ENCODE results near the gene MRPL30. TPM values are rescaled to one million over a fixed set of nuclear protein-coding genes. Genes with fewer than 3 reads are reported as not detected.
A peak's percentile ranks its signal among the peaks of the same experiment; 100 is the strongest.

MRPL30 gene
- polyA plus RNA-seq, 1 donor (not counting 4 experiments of a cell fraction or from before 2014, with no cell fraction given): 45.2 TPM

DNA sequence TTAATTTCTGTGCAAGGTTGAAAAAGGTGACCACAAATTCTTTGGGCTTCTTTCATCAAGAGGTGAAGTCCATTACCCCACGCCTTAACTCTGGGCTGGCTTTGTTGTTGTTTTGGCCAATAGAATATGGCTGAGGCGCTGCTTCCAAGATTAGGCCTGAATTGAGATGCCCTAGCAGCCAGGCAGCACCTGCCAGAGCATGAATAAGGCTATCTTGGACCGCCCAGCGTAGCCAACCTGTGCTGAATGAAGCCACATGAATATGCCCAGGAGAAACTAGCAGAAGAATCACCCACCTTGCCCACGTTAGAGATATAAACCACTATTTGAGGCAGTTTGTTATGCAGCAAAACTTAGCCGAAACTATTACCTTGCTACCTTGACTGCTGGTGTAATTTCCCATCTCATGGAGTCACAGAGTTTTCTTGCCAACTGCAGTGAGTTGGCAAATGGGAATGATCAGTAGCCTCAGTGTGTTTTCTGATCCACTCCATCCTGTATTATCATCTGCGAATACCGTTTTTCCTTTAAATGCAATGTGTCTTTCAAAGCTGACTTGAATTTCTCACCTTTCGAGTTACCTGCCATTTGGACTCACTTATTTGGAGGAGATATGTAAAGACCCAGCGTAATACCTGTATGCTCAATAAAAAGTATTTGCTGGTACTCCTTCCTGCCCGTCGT, 26.9 kb upstream of the MRPL30 start:
- no peak for FAIRE-seq
- no peaks in the 10 kb centered on the region for H4K20me1 ChIP-seq (ENCODE audit: control insufficient read depth, extremely low read depth, insufficient read depth, low read length)

DNA sequence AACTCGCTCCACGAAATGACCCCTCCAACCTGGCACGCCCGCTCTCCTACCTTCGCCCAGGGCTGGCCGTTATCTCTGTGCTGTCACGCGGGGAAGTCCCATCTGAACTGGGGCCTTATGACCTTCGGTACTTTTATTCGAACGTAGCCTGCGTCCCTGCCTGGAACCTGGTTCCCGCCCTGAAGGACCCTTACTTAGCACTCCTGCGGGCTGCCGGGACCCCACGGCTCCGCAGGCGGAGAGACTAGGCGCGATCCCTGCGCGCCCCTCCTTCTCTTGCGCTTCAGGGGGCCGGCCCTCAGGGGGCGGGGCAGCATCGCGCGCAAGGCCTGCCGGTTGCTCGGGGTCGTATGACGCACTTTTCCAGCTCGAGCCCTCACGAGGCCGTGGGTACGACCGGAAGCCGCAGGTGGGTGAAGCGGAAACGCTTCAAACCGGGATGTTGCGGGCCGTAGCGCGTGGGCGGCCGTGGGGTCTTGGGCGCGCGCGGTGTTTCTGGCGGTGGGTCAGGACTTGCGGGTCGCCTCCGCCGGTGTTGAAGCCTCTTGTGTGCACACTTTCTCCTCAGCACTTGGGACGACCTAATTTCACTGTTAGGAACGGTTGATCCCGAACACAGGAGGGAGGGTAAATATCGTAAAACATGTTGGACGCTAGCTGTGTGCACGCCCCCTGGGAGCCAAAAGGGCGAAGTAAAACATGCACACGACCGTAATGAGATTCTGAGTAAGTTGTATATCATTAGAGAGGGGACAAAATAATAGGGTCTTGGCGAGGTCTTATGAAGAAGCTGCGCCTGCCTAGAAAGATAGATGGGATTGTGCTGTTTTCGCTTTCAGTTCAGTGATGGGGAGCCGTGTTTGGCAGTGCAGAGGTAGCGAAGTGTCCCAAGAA, 26.1 kb upstream of the MRPL30 start, which contains the start of the genes LIPT1 and TSGA10:
Gene LIPT1, plus strand, starts transcription at position 325 of the 894 bp plus-strand sequence. CDS start 6,991 bp downstream, outside the sequence.
Gene TSGA10, minus strand, starts transcription at position 300 of the 894 bp plus-strand sequence. CDS start 45,503 bp downstream, outside the sequence.
- peak; percentile 26 for FAIRE-seq
- TF ChIP-seq EZH2 (IDR thresholded peaks at IDR 0.05; ENCODE audit: low read length): no peak
- TF ChIP-seq, protein P1, sequence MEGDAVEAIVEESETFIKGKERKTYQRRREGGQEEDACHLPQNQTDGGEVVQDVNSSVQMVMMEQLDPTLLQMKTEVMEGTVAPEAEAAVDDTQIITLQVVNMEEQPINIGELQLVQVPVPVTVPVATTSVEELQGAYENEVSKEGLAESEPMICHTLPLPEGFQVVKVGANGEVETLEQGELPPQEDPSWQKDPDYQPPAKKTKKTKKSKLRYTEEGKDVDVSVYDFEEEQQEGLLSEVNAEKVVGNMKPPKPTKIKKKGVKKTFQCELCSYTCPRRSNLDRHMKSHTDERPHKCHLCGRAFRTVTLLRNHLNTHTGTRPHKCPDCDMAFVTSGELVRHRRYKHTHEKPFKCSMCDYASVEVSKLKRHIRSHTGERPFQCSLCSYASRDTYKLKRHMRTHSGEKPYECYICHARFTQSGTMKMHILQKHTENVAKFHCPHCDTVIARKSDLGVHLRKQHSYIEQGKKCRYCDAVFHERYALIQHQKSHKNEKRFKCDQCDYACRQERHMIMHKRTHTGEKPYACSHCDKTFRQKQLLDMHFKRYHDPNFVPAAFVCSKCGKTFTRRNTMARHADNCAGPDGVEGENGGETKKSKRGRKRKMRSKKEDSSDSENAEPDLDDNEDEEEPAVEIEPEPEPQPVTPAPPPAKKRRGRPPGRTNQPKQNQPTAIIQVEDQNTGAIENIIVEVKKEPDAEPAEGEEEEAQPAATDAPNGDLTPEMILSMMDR (optimal IDR thresholded peaks at IDR 0.05 in 1 of 3, IDR thresholded peaks at IDR 0.05 in 1 of 3, conservative IDR thresholded peaks at IDR 0.05 in 1 of 3; ENCODE audit: extremely low read depth in 1 of 3, insufficient read depth in 2 of 3, low read length in 3 of 3): peak in 2 of 3 experiments; percentile 31 to 33

More for the DNA sequence above, 26.9 kb upstream of the MRPL30 start:
- Histone ChIP-seq H3K36me3 (ENCODE audit: control insufficient read depth in 2 of 2, extremely low read depth in 1 of 2, insufficient read depth in 2 of 2, low read length in 2 of 2) (no peaks in the 10 kb centered on the region), H3K4me2 (ENCODE audit: control insufficient read depth, extremely low read depth, insufficient read depth, low read depth, low read length) (peak overlapping the region; percentile 96), H3K9ac (ENCODE audit: control insufficient read depth, extremely low read depth, insufficient read depth, low read length) (peak overlapping the region; percentile 91), H3K9me3 (ENCODE audit: control insufficient read depth, low read depth, low read length) (no peaks in the 10 kb centered on the region), H2AFZ (ENCODE audit: control insufficient read depth, low read length) (peak overlapping the region; percentile 97), H3K27me3 (ENCODE audit: control insufficient read depth, extremely low read depth, insufficient read depth, low read length) (no peaks in the 10 kb centered on the region), H3K4me1 (ENCODE audit: control insufficient read depth, extremely low read depth, insufficient read depth, low read length) (peaks cover 15% of the 10 kb centered on the region), H3K79me2 (ENCODE audit: control insufficient read depth, insufficient read depth, low read length) (no peaks in the 10 kb centered on the region), H3K27ac (ENCODE audit: control insufficient read depth, insufficient read depth, low read length) (peak overlapping the region; percentile 89), H3K9me1 (ENCODE audit: control insufficient read depth, extremely low read depth, insufficient read depth, low read length) (no peaks in the 10 kb centered on the region), H3K4me3 (ENCODE audit: control insufficient read depth in 2 of 3, extremely low read depth in 1 of 3, insufficient read depth in 2 of 3, low read depth in 1 of 3, low read length in 3 of 3) (peak overlapping the region; percentile 82 to 99 (median 86))
- dilution Hi-C loops (cut with MboI; ENCODE audit: extremely low pct_ligation_motif_present, low sequenced_read_pairs): no loop called here
- DNase-seq (ENCODE audit: low read depth, low spot score): no peak
- no peak for TF ChIP-seq EZH2 (IDR thresholded peaks at IDR 0.05; ENCODE audit: low read length)
- TF ChIP-seq, protein P1 (optimal IDR thresholded peaks at IDR 0.05 in 1 of 3, IDR thresholded peaks at IDR 0.05 in 1 of 3, conservative IDR thresholded peaks at IDR 0.05 in 1 of 3; ENCODE audit: extremely low read depth in 1 of 3, insufficient read depth in 2 of 3, low read length in 3 of 3): no peak

More for the DNA sequence above, 26.1 kb upstream of the MRPL30 start, which contains the start of the genes LIPT1 and TSGA10:
- Histone ChIP-seq H3K9ac (ENCODE audit: control insufficient read depth, extremely low read depth, insufficient read depth, low read length) (peak within 1 kb of the TSS; percentile 91), H3K4me1 (ENCODE audit: control insufficient read depth, extremely low read depth, insufficient read depth, low read length) (peaks cover 15% of the 10 kb centered on the region), H4K20me1 (ENCODE audit: control insufficient read depth, extremely low read depth, insufficient read depth, low read length) (no peaks in the 10 kb centered on the region), H3K9me1 (ENCODE audit: control insufficient read depth, extremely low read depth, insufficient read depth, low read length) (no peaks in the 10 kb centered on the region), H2AFZ (ENCODE audit: control insufficient read depth, low read length) (peak within 1 kb of the TSS; percentile 97), H3K36me3 (ENCODE audit: control insufficient read depth in 2 of 2, extremely low read depth in 1 of 2, insufficient read depth in 2 of 2, low read length in 2 of 2) (no peaks in the 10 kb centered on the region), H3K27me3 (ENCODE audit: control insufficient read depth, extremely low read depth, insufficient read depth, low read length) (no peaks in the 10 kb centered on the region), H3K27ac (ENCODE audit: control insufficient read depth, insufficient read depth, low read length) (peak within 1 kb of the TSS; percentile 89), H3K9me3 (ENCODE audit: control insufficient read depth, low read depth, low read length) (no peaks in the 10 kb centered on the region), H3K4me3 (ENCODE audit: control insufficient read depth in 2 of 3, extremely low read depth in 1 of 3, insufficient read depth in 2 of 3, low read depth in 1 of 3, low read length in 3 of 3) (peak within 1 kb of the TSS; percentile 82 to 99 (median 86)), H3K79me2 (ENCODE audit: control insufficient read depth, insufficient read depth, low read length) (no peaks in the 10 kb centered on the region), H3K4me2 (ENCODE audit: control insufficient read depth, extremely low read depth, insufficient read depth, low read depth, low read length) (peak within 1 kb of the TSS; percentile 96)
- dilution Hi-C loops (cut with MboI; ENCODE audit: extremely low pct_ligation_motif_present, low sequenced_read_pairs): no loop called here
- peak; percentile 30 for DNase-seq (ENCODE audit: low read depth, low spot score)
